GM20000 (cell line): Measurements from ENCODE around the gene NOXA1.

Source experiments
- DNase-seq: peaks from one replicate; pipeline ENCODE4 v3.0.0; 2012; ENCODE audit warnings: low spot score
- CTCF ChIP-seq: IDR thresholded peaks from 2 replicates; pipeline ENCODE4 v1.5.1; 2012; ENCODE audit warnings: mild to moderate bottlenecking, control low read depth; ENCODE audit errors: extremely low read depth, missing control alignments

The NOXA1 gene

GRCh38 chr9:137441935-137442321, 18.7 kb downstream of the NOXA1 start:
- no peak for TF ChIP-seq CTCF
- no peak for DNase-seq

- TF ChIP-seq CTCF = no peak
- no peak for DNase-seq
These were observed 21.1 kb downstream of the NOXA1 start for GRCh38 chr9:137444106-137444790.

- peak; percentile 91 for TF ChIP-seq CTCF
- DNase-seq = peak; percentile 89
These were observed 22.1 kb downstream of the NOXA1 start for GRCh38 chr9:137445275-137445807.

GRCh38 chr9:137445930-137446431, 22.8 kb downstream of the NOXA1 start:
- DNase-seq = no peak
- no peak for TF ChIP-seq CTCF

- DNase-seq = no peak
- no peak for TF ChIP-seq CTCF
These were observed 23.8 kb downstream of the NOXA1 start for GRCh38 chr9:137446851-137447471.

- no peak for DNase-seq
- TF ChIP-seq CTCF = no peak
These were observed 24.8 kb downstream of the NOXA1 start for GRCh38 chr9:137447722-137448601.
